Thyroid gland (tissue), 4 donors: ENCODE measurements around the gene YWHAQ.

ENCODE experiments used
- CTCF ChIP-seq, 6 experiments: fragments of 200-600 bp in 3 of 6; fragments of 450-650 bp in 3 of 6; sonication (generic) in 3 of 6; IDR thresholded peaks; one replicate each; pipeline ENCODE4 v1.5.1; 2016 to 2019; ENCODE audit warnings: antibody characterized with exemption in 6 of 6, mild to moderate bottlenecking in 2 of 6, inconsistent platforms in 1 of 6, moderate library complexity in 1 of 6
- POLR2A ChIP-seq, 2 donors: fragments of 450-650 bp; IDR thresholded peaks; one replicate each; pipeline ENCODE4 v1.6.1; 2017; ENCODE audit warnings: antibody characterized with exemption in 2 of 2, mild to moderate bottlenecking in 2 of 2, moderate library complexity in 1 of 2

GRCh38 chr2:9658972-9659371 is 28.2 kb upstream of the YWHAQ start:
- TF ChIP-seq CTCF (IDR thresholded peaks at IDR 0.05) (no peak), POLR2A (IDR thresholded peaks at IDR 0.05) (no peak)
